WTC11 (cell line): ENCODE results near the gene RNASE12. TPM values are rescaled to one million over a fixed set of nuclear protein-coding genes. Genes with fewer than 3 reads are reported as not detected.

Experiments
- ATAC-seq: fragments of 200-7000 bp; cut with Tn5 transposase; 2 replicates; pipeline ENCODE4 v1.10.0; 2021; ENCODE audit warnings: mild to moderate bottlenecking, moderate library complexity
- CTCF ChIA-PET: fragments of 300-600 bp; sonication (Branson Sonifier 250); formaldehyde crosslinking; loops from one replicate; lab custom pipeline; 2021; ENCODE audit warnings: antibody characterized with exemption; lab: Charles Lee
- POLR2A ChIA-PET: fragments of 350-600 bp; sonication (Branson Sonifier 250); formaldehyde crosslinking; loops from one replicate; lab custom pipeline; 2021; ENCODE audit warnings: antibody characterized with exemption; lab: Charles Lee
- DNase-seq: peaks from one replicate; pipeline ENCODE4 v3.0.0; 2021; ENCODE audit warnings: low spot score
- H3K27ac Mint-ChIP-seq: 2 replicates; pipeline ENCODE4 v1.8.0; 2021; ENCODE audit warnings: mixed read lengths
- H3K27me3 Mint-ChIP-seq: 2 replicates; pipeline ENCODE4 v1.8.0; 2021; ENCODE audit warnings: low read depth, mild to moderate bottlenecking, moderate library complexity, mixed read lengths
- H3K36me3 Mint-ChIP-seq: 2 replicates; pipeline ENCODE4 v1.8.0; 2021; ENCODE audit warnings: mixed read lengths
- H3K4me1 Mint-ChIP-seq: 2 replicates; pipeline ENCODE4 v1.8.0; 2022; ENCODE audit warnings: mixed read lengths
- H3K4me3 Mint-ChIP-seq: 2 replicates; pipeline ENCODE4 v1.8.0; 2021; ENCODE audit warnings: mild to moderate bottlenecking, moderate library complexity, mixed read lengths
- H3K9me3 Mint-ChIP-seq: 2 replicates; pipeline ENCODE4 v1.8.0; 2021; ENCODE audit warnings: mixed read lengths
- ESRRA ChIP-seq: sonication (generic); formaldehyde crosslinking; IDR thresholded peaks from 2 replicates; pipeline ENCODE4 v1.8.1; 2022; ENCODE audit warnings: mild to moderate bottlenecking, missing genetic modification reagents, borderline replicate concordance
- FOXK1 ChIP-seq: sonication (generic); formaldehyde crosslinking; IDR thresholded peaks from 2 replicates; pipeline ENCODE4 v1.8.0; 2022; ENCODE audit warnings: mild to moderate bottlenecking, moderate library complexity, missing genetic modification reagents
- GRHL2 ChIP-seq: fragments of 250-450 bp; sonication (Bioruptor Pico); IDR thresholded peaks from 2 replicates; pipeline ENCODE4 v1.8.0; 2022; ENCODE audit warnings: mild to moderate bottlenecking, moderate library complexity; ENCODE audit not compliant: insufficient replicate concordance, severe bottlenecking
- JAZF1 ChIP-seq: fragments of 250-450 bp; sonication (Bioruptor Pico); IDR thresholded peaks from 2 replicates; pipeline ENCODE4 v1.9.0; 2021; ENCODE audit warnings: moderate library complexity, mild to moderate bottlenecking, inconsistent platforms
- NR2C2 ChIP-seq: sonication (generic); formaldehyde crosslinking; IDR thresholded peaks from 2 replicates; pipeline ENCODE4 v1.8.0; 2022; ENCODE audit warnings: mild to moderate bottlenecking, missing genetic modification reagents
- ZNF396 ChIP-seq: fragments of 250-450 bp; sonication (Bioruptor Pico); IDR thresholded peaks from 2 replicates; pipeline ENCODE4 v1.8.0; 2021; ENCODE audit warnings: mild to moderate bottlenecking, moderate library complexity, borderline replicate concordance
- total RNA-seq: library from RNA; stranded (reverse); gene quantifications from 3 replicates; pipeline ENCODE4 v1.2.3, GENCODE V29; 2021
- TF ChIP-seq, protein P1 (sequence below): fragments of 250-450 bp; sonication (Bioruptor Pico); IDR thresholded peaks from 2 replicates; pipeline ENCODE4 v1.9.0; 2021; ENCODE audit warnings: mild to moderate bottlenecking
- TF ChIP-seq, protein P2 (sequence below): sonication (generic); formaldehyde crosslinking; IDR thresholded peaks from 2 replicates; pipeline ENCODE4 v1.8.0; 2023; ENCODE audit warnings: missing genetic modification reagents, mild to moderate bottlenecking, borderline replicate concordance
- TF ChIP-seq, protein P3 (sequence below): sonication (generic); formaldehyde crosslinking; IDR thresholded peaks from 2 replicates; pipeline ENCODE4 v1.8.0; 2022; ENCODE audit warnings: mild to moderate bottlenecking, missing genetic modification reagents
- TF ChIP-seq, protein P4 (sequence below): fragments of 200-600 bp; IDR thresholded peaks from 2 replicates; pipeline ENCODE4 v1.8.0; 2022; ENCODE audit warnings: antibody characterized with exemption
- TF ChIP-seq, protein P5 (sequence below): fragments of 250-450 bp; sonication (Bioruptor Pico); IDR thresholded peaks from 2 replicates; pipeline ENCODE4 v1.8.0; 2021; ENCODE audit warnings: mild to moderate bottlenecking
- TF ChIP-seq, protein P6 (sequence below): sonication (generic); formaldehyde crosslinking; IDR thresholded peaks from 2 replicates; pipeline ENCODE4 v1.8.1; 2022; ENCODE audit warnings: missing genetic modification reagents, borderline replicate concordance

Gene RNASE12
- total RNA-seq, 1 experiment from 2014 or later, result not detected

DNA sequence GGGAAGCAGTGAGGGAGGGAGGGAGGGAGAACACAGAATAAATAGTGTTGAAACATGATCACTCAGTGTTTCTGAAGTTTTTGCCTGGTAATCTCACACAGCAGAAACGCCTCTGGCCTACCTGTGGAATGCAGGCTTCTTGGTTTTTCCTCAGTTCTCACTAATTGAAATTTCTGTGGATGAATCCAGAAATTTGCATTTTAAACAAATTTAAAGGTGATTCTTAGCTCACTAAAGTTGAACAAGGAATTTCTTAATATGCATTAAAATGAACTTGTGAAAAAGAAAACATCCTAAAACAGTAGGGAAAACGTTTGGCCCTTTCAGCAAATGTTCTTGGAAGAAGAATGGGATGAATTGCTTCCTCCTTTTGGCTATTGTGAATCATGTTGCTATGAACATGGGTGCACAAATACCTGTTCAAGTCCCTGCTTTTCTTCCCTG, 31.7 kb downstream of the RNASE12 start:
- TF ChIP-seq, protein P1, sequence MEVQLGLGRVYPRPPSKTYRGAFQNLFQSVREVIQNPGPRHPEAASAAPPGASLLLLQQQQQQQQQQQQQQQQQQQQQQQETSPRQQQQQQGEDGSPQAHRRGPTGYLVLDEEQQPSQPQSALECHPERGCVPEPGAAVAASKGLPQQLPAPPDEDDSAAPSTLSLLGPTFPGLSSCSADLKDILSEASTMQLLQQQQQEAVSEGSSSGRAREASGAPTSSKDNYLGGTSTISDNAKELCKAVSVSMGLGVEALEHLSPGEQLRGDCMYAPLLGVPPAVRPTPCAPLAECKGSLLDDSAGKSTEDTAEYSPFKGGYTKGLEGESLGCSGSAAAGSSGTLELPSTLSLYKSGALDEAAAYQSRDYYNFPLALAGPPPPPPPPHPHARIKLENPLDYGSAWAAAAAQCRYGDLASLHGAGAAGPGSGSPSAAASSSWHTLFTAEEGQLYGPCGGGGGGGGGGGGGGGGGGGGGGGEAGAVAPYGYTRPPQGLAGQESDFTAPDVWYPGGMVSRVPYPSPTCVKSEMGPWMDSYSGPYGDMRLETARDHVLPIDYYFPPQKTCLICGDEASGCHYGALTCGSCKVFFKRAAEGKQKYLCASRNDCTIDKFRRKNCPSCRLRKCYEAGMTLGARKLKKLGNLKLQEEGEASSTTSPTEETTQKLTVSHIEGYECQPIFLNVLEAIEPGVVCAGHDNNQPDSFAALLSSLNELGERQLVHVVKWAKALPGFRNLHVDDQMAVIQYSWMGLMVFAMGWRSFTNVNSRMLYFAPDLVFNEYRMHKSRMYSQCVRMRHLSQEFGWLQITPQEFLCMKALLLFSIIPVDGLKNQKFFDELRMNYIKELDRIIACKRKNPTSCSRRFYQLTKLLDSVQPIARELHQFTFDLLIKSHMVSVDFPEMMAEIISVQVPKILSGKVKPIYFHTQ (CRISPR knock-in tag), result no peak
- no peak for TF ChIP-seq JAZF1 (CRISPR knock-in tag)
- no peak for TF ChIP-seq NR2C2
- TF ChIP-seq, protein P2, sequence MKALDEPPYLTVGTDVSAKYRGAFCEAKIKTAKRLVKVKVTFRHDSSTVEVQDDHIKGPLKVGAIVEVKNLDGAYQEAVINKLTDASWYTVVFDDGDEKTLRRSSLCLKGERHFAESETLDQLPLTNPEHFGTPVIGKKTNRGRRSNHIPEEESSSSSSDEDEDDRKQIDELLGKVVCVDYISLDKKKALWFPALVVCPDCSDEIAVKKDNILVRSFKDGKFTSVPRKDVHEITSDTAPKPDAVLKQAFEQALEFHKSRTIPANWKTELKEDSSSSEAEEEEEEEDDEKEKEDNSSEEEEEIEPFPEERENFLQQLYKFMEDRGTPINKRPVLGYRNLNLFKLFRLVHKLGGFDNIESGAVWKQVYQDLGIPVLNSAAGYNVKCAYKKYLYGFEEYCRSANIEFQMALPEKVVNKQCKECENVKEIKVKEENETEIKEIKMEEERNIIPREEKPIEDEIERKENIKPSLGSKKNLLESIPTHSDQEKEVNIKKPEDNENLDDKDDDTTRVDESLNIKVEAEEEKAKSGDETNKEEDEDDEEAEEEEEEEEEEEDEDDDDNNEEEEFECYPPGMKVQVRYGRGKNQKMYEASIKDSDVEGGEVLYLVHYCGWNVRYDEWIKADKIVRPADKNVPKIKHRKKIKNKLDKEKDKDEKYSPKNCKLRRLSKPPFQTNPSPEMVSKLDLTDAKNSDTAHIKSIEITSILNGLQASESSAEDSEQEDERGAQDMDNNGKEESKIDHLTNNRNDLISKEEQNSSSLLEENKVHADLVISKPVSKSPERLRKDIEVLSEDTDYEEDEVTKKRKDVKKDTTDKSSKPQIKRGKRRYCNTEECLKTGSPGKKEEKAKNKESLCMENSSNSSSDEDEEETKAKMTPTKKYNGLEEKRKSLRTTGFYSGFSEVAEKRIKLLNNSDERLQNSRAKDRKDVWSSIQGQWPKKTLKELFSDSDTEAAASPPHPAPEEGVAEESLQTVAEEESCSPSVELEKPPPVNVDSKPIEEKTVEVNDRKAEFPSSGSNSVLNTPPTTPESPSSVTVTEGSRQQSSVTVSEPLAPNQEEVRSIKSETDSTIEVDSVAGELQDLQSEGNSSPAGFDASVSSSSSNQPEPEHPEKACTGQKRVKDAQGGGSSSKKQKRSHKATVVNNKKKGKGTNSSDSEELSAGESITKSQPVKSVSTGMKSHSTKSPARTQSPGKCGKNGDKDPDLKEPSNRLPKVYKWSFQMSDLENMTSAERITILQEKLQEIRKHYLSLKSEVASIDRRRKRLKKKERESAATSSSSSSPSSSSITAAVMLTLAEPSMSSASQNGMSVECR, result no peak
- no peak for TF ChIP-seq ESRRA (CRISPR knock-in tag)
- TF ChIP-seq GRHL2 (CRISPR knock-in tag), result no peak
- TF ChIP-seq FOXK1, result no peak
- TF ChIP-seq, protein P3, sequence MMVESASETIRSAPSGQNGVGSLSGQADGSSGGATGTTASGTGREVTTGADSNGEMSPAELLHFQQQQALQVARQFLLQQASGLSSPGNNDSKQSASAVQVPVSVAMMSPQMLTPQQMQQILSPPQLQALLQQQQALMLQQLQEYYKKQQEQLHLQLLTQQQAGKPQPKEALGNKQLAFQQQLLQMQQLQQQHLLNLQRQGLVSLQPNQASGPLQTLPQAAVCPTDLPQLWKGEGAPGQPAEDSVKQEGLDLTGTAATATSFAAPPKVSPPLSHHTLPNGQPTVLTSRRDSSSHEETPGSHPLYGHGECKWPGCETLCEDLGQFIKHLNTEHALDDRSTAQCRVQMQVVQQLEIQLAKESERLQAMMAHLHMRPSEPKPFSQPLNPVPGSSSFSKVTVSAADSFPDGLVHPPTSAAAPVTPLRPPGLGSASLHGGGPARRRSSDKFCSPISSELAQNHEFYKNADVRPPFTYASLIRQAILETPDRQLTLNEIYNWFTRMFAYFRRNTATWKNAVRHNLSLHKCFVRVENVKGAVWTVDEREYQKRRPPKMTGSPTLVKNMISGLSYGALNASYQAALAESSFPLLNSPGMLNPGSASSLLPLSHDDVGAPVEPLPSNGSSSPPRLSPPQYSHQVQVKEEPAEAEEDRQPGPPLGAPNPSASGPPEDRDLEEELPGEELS, result no peak
- TF ChIP-seq ZNF396 (CRISPR knock-in tag), result no peak
- DNase-seq (no peak), ATAC-seq (peak; percentile 92)
- POLR2A ChIA-PET, result no interaction called here
- H3K4me1 Mint-ChIP-seq, result peaks cover 55% of the 10 kb centered on the region
- peak overlapping the region; percentile 95 for H3K27ac Mint-ChIP-seq
- CTCF ChIA-PET, result interaction anchor here (1.2 kb wide), 1 partner anchor 47 kb away, joined by 3 read pairs; no protein-coding TSS in a partner anchor
- H3K27me3 Mint-ChIP-seq, result no peaks in the 10 kb centered on the region
- H3K9me3 Mint-ChIP-seq, result peaks cover 4% of the 10 kb centered on the region
- 0 out of 2 replicates have a peak, but pooled peaks cover 2% of the 10 kb centered on the region for H3K36me3 Mint-ChIP-seq
- 0 out of 2 replicates have a peak overlapping the region, but pooled peaks have one; percentile 2 for H3K4me3 Mint-ChIP-seq

DNA sequence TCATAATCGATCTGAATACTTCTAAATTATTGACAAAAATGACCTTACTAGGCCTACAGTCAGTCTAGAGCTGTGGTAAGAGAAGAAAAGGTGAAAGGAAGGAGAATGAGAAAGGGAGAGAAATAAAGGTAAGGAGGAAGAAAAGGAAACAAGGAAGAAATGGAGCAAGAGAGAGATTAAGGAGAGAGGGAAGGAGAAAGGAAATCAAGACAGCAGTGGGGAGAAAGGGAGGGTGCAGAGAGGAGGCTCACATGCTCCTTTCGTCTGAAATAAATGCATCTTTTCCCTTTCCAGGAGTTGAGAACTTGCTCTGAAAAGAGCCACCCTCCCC, 34.0 kb downstream of the RNASE12 start:
- peaks cover 46% of the 10 kb centered on the region for H3K4me1 Mint-ChIP-seq
- H3K27me3 Mint-ChIP-seq, result no peaks in the 10 kb centered on the region
- 0 out of 2 replicates have a peak, but pooled peaks cover 2% of the 10 kb centered on the region for H3K36me3 Mint-ChIP-seq
- ChIA-PET POLR2A (no interaction called here), CTCF (no interaction called here)
- TF ChIP-seq, protein P4, sequence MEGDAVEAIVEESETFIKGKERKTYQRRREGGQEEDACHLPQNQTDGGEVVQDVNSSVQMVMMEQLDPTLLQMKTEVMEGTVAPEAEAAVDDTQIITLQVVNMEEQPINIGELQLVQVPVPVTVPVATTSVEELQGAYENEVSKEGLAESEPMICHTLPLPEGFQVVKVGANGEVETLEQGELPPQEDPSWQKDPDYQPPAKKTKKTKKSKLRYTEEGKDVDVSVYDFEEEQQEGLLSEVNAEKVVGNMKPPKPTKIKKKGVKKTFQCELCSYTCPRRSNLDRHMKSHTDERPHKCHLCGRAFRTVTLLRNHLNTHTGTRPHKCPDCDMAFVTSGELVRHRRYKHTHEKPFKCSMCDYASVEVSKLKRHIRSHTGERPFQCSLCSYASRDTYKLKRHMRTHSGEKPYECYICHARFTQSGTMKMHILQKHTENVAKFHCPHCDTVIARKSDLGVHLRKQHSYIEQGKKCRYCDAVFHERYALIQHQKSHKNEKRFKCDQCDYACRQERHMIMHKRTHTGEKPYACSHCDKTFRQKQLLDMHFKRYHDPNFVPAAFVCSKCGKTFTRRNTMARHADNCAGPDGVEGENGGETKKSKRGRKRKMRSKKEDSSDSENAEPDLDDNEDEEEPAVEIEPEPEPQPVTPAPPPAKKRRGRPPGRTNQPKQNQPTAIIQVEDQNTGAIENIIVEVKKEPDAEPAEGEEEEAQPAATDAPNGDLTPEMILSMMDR, result no peak
- TF ChIP-seq, protein P5, sequence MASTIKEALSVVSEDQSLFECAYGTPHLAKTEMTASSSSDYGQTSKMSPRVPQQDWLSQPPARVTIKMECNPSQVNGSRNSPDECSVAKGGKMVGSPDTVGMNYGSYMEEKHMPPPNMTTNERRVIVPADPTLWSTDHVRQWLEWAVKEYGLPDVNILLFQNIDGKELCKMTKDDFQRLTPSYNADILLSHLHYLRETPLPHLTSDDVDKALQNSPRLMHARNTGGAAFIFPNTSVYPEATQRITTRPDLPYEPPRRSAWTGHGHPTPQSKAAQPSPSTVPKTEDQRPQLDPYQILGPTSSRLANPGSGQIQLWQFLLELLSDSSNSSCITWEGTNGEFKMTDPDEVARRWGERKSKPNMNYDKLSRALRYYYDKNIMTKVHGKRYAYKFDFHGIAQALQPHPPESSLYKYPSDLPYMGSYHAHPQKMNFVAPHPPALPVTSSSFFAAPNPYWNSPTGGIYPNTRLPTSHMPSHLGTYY (CRISPR knock-in tag), result no peak
- TF ChIP-seq, protein P6, sequence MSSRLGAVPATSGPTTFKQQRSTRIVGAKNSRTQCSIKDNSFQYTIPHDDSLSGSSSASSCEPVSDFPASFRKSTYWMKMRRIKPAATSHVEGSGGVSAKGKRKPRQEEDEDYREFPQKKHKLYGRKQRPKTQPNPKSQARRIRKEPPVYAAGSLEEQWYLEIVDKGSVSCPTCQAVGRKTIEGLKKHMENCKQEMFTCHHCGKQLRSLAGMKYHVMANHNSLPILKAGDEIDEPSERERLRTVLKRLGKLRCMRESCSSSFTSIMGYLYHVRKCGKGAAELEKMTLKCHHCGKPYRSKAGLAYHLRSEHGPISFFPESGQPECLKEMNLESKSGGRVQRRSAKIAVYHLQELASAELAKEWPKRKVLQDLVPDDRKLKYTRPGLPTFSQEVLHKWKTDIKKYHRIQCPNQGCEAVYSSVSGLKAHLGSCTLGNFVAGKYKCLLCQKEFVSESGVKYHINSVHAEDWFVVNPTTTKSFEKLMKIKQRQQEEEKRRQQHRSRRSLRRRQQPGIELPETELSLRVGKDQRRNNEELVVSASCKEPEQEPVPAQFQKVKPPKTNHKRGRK (CRISPR knock-in tag), result 0 out of 2 replicates have a peak, but pooled peaks have one; percentile 72
- ATAC-seq (no peak), DNase-seq (no peak)
- no peak overlapping the region for H3K27ac Mint-ChIP-seq
- no peak overlapping the region for H3K4me3 Mint-ChIP-seq
- peaks cover 8% of the 10 kb centered on the region for H3K9me3 Mint-ChIP-seq
